Measurements from ENCODE around the gene TMEM19. TPM values are rescaled to one million over a fixed set of nuclear protein-coding genes. Genes with fewer than 3 reads are reported as not detected.

The TMEM19 gene
- total and polyA plus RNA-seq, 2 of the 8 experiments (the other 6 are each of a cell fraction or from before 2014, with no cell fraction given), result 12.6 to 19.1 TPM

DNA sequence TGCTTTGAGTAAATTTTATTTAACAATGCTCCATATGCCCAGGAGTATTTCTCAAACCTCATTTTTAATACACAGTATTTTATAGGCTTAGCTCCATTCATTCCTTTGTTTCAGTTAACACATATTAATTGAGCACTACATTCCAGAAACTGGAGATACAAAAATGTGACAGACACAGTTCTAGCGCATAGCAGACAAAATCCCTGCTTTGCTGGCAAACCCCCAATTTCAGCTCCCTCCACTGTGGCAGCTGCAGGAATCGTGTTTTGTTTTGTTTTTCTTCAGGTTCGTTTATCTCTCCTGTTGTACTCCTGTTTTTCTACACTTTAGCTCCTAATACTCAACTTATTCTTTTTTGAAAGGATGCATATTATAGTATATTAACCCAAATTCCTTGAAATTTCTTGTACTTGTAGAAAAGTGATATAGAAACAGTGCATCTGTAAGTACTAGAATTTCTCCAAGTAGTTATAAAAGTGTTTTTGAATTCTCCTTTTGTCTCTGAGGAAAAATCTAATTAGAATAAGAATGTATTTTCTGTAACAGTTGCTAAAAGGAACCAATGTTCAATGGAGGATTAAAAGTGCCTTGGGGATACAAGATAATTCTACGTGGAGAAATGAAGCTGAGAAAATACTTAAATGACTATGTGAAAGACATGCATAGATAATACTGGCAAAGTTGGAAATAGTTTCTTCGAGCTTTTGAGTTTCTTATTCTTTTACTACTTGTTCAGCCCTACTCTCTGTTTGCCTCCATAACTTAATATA is 62.4 kb downstream of the TMEM19 start (continued):
- TF ChIP-seq, protein P1, sequence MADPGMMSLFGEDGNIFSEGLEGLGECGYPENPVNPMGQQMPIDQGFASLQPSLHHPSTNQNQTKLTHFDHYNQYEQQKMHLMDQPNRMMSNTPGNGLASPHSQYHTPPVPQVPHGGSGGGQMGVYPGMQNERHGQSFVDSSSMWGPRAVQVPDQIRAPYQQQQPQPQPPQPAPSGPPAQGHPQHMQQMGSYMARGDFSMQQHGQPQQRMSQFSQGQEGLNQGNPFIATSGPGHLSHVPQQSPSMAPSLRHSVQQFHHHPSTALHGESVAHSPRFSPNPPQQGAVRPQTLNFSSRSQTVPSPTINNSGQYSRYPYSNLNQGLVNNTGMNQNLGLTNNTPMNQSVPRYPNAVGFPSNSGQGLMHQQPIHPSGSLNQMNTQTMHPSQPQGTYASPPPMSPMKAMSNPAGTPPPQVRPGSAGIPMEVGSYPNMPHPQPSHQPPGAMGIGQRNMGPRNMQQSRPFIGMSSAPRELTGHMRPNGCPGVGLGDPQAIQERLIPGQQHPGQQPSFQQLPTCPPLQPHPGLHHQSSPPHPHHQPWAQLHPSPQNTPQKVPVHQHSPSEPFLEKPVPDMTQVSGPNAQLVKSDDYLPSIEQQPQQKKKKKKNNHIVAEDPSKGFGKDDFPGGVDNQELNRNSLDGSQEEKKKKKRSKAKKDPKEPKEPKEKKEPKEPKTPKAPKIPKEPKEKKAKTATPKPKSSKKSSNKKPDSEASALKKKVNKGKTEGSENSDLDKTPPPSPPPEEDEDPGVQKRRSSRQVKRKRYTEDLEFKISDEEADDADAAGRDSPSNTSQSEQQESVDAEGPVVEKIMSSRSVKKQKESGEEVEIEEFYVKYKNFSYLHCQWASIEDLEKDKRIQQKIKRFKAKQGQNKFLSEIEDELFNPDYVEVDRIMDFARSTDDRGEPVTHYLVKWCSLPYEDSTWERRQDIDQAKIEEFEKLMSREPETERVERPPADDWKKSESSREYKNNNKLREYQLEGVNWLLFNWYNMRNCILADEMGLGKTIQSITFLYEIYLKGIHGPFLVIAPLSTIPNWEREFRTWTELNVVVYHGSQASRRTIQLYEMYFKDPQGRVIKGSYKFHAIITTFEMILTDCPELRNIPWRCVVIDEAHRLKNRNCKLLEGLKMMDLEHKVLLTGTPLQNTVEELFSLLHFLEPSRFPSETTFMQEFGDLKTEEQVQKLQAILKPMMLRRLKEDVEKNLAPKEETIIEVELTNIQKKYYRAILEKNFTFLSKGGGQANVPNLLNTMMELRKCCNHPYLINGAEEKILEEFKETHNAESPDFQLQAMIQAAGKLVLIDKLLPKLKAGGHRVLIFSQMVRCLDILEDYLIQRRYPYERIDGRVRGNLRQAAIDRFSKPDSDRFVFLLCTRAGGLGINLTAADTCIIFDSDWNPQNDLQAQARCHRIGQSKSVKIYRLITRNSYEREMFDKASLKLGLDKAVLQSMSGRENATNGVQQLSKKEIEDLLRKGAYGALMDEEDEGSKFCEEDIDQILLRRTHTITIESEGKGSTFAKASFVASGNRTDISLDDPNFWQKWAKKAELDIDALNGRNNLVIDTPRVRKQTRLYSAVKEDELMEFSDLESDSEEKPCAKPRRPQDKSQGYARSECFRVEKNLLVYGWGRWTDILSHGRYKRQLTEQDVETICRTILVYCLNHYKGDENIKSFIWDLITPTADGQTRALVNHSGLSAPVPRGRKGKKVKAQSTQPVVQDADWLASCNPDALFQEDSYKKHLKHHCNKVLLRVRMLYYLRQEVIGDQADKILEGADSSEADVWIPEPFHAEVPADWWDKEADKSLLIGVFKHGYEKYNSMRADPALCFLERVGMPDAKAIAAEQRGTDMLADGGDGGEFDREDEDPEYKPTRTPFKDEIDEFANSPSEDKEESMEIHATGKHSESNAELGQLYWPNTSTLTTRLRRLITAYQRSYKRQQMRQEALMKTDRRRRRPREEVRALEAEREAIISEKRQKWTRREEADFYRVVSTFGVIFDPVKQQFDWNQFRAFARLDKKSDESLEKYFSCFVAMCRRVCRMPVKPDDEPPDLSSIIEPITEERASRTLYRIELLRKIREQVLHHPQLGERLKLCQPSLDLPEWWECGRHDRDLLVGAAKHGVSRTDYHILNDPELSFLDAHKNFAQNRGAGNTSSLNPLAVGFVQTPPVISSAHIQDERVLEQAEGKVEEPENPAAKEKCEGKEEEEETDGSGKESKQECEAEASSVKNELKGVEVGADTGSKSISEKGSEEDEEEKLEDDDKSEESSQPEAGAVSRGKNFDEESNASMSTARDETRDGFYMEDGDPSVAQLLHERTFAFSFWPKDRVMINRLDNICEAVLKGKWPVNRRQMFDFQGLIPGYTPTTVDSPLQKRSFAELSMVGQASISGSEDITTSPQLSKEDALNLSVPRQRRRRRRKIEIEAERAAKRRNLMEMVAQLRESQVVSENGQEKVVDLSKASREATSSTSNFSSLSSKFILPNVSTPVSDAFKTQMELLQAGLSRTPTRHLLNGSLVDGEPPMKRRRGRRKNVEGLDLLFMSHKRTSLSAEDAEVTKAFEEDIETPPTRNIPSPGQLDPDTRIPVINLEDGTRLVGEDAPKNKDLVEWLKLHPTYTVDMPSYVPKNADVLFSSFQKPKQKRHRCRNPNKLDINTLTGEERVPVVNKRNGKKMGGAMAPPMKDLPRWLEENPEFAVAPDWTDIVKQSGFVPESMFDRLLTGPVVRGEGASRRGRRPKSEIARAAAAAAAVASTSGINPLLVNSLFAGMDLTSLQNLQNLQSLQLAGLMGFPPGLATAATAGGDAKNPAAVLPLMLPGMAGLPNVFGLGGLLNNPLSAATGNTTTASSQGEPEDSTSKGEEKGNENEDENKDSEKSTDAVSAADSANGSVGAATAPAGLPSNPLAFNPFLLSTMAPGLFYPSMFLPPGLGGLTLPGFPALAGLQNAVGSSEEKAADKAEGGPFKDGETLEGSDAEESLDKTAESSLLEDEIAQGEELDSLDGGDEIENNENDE (IDR thresholded peaks at IDR 0.05; ENCODE audit: insufficient replicate concordance, low read length), result no peak
- TF ChIP-seq CTBP2 (IDR thresholded peaks at IDR 0.05; ENCODE audit: borderline replicate concordance, insufficient read depth, insufficient read length, low read length) (no peak), SP1 (IDR thresholded peaks at IDR 0.05; ENCODE audit: low read depth, low read length) (no peak), CBX5 (IDR thresholded peaks at IDR 0.05; ENCODE audit: low read depth, low read length) (no peak), RAD21 (IDR thresholded peaks at IDR 0.05 in 1 of 2, conservative IDR thresholded peaks at IDR 0.05 in 1 of 2; ENCODE audit: low read depth in 2 of 2, low read length in 2 of 2) (no peak), CHD1 (IDR thresholded peaks at IDR 0.05; ENCODE audit: low read depth, low read length) (no peak)
- TF ChIP-seq, protein P2, sequence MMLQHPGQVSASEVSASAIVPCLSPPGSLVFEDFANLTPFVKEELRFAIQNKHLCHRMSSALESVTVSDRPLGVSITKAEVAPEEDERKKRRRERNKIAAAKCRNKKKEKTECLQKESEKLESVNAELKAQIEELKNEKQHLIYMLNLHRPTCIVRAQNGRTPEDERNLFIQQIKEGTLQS (IDR thresholded peaks at IDR 0.05; ENCODE audit: insufficient read depth, low read depth, low read length), result no peak

All from H1 (cell line).